K562 (cell line): ENCODE measurements around the gene AK4. TPM values are rescaled to one million over a fixed set of nuclear protein-coding genes. Genes with fewer than 3 reads are reported as not detected.

Source experiments
- BHLHE40 ChIP-seq: IDR thresholded peaks from 2 replicates; pipeline ENCODE4 v1.6.1; 2011; ENCODE audit warnings: low read length, improper control_type of control experiment
- CHAMP1 ChIP-seq: fragments of 450-650 bp; IDR thresholded peaks from 2 replicates; pipeline ENCODE4 v1.6.1; 2016; ENCODE audit warnings: mild to moderate bottlenecking
- CXXC5 ChIP-seq: fragments of 250-450 bp; sonication (Bioruptor Pico); IDR thresholded peaks from 2 replicates; pipeline ENCODE4 v1.8.0; 2022; ENCODE audit warnings: inconsistent platforms, mild to moderate bottlenecking, moderate library complexity
- FOXJ2 ChIP-seq: fragments of 200-800 bp; sonication (Bioruptor generic); IDR thresholded peaks from 2 replicates; pipeline ENCODE4 v1.6.1; 2016; ENCODE audit warnings: missing genetic modification characterization, missing compliant biosample characterization
- GABPA ChIP-seq: fragments of 200-800 bp; sonication (Bioruptor generic); conservative IDR thresholded peaks from 2 replicates; pipeline ENCODE4 v1.6.1; 2016; ENCODE audit warnings: low read depth, missing genetic modification characterization, missing compliant biosample characterization
- GATAD2A ChIP-seq: fragments of 450-650 bp; IDR thresholded peaks from 2 replicates; pipeline ENCODE4 v1.6.1; 2017
- HCFC1 ChIP-seq: IDR thresholded peaks from 2 replicates; pipeline ENCODE4 v1.6.1; 2012; ENCODE audit warnings: low read depth, low read length, improper control_type of control experiment
- KLF16 ChIP-seq: IDR thresholded peaks from 2 replicates; pipeline ENCODE4 v1.6.1; 2016; ENCODE audit warnings: antibody characterized with exemption
- NCOA1 ChIP-seq: fragments of 450-650 bp; IDR thresholded peaks from 2 replicates; pipeline ENCODE4 v1.6.1; 2016; ENCODE audit warnings: low read depth
- NFIC ChIP-seq: fragments of 450-650 bp; IDR thresholded peaks from 2 replicates; pipeline ENCODE4 v1.6.1; 2017; ENCODE audit warnings: mild to moderate bottlenecking, inconsistent platforms
- NUFIP1 ChIP-seq: fragments of 450-650 bp; IDR thresholded peaks from 2 replicates; pipeline ENCODE4 v1.6.1; 2018; ENCODE audit not compliant: partially characterized antibody
- SAP30 ChIP-seq: fragments of 200-600 bp; sonication (generic); IDR thresholded peaks from 2 replicates; pipeline ENCODE4 v1.6.1; 2012; ENCODE audit warnings: borderline replicate concordance, low read depth, mild to moderate bottlenecking, moderate library complexity, low read length, control low read depth, inconsistent platforms; ENCODE audit not compliant: insufficient read depth, poor library complexity, severe bottlenecking
- SMARCA4 ChIP-seq: fragments of 450-650 bp; IDR thresholded peaks from 2 replicates; pipeline ENCODE4 v1.6.1; 2016
- SOX6 ChIP-seq: fragments of 450-650 bp; IDR thresholded peaks from 2 replicates; pipeline ENCODE4 v1.6.1; 2014; ENCODE audit warnings: mild to moderate bottlenecking
- ZBTB2 ChIP-seq: fragments of 450-650 bp; IDR thresholded peaks from 2 replicates; pipeline ENCODE4 v1.6.1; 2016; ENCODE audit warnings: antibody characterized with exemption
- ZNF24 ChIP-seq: fragments of 450-650 bp; IDR thresholded peaks from 2 replicates; pipeline ENCODE4 v1.6.1; 2016
- ZNF274 ChIP-seq: IDR thresholded peaks from 2 replicates; pipeline ENCODE4 v1.6.1; 2011; ENCODE audit warnings: low read depth, mild to moderate bottlenecking, low read length, moderate library complexity, borderline replicate concordance
- ZNF282 ChIP-seq: sonication (generic); formaldehyde crosslinking; IDR thresholded peaks from 2 replicates; pipeline ENCODE4 v1.8.1; 2023; ENCODE audit warnings: missing genetic modification reagents
- ZNF311 ChIP-seq: fragments of 250-450 bp; sonication (Bioruptor Pico); IDR thresholded peaks from 2 replicates; pipeline ENCODE4 v1.4.0; 2020; ENCODE audit warnings: mild to moderate bottlenecking, moderate library complexity
- ZNF512 ChIP-seq: IDR thresholded peaks from 2 replicates; pipeline ENCODE4 v1.6.1; 2016; ENCODE audit warnings: missing genetic modification characterization, missing compliant biosample characterization
- ZNF589 ChIP-seq: fragments of 200-800 bp; sonication (Bioruptor generic); IDR thresholded peaks from 2 replicates; pipeline ENCODE4 v1.6.1; 2016; ENCODE audit warnings: low read depth, missing genetic modification characterization, missing compliant biosample characterization
- ZNF639 ChIP-seq, 2 experiments: fragments of 200-800 bp in 1 of 2; sonication (Bioruptor generic) in 1 of 2; sonication (generic) in 1 of 2; formaldehyde crosslinking in 1 of 2; IDR thresholded peaks in 1 of 2; conservative IDR thresholded peaks in 1 of 2; 2 replicates each; pipeline versions ENCODE4 v1.5.0 to v1.6.1; 2016 to 2020; ENCODE audit warnings: missing compliant biosample characterization in 1 of 2, missing genetic modification characterization in 1 of 2, missing genetic modification reagents in 1 of 2
- ZNF75A ChIP-seq: fragments of 450-650 bp; formaldehyde crosslinking; IDR thresholded peaks from 2 replicates; pipeline ENCODE4 v1.4.0; 2020; ENCODE audit warnings: mild to moderate bottlenecking
- polyA plus RNA-seq, 8 experiments: library from polyadenylated mRNA; depleted of rRNA in 4 of 8; stranded (reverse) in 5 of 8; unstranded in 3 of 8; fragments of >200 nt; fragmentation: Nextera tagmentation in 2 of 8; fragmentation: Illumina TruSeq in 1 of 8; extraction: Ambion mirVana in 2 of 8; extraction: Trizol in 1 of 8; gene quantifications; 2 replicates each; pipeline versions ENCODE4 v1.2.1 to v1.2.3, GENCODE V29; 2011 to 2014; ENCODE audit warnings: inconsistent platforms in 1 of 8, missing spikeins in 1 of 8
- total RNA-seq, 7 experiments: library from RNA; depleted of rRNA in 6 of 7; stranded (reverse); fragments of >200 nt in 6 of 7; fragmentation: Illumina TruSeq in 2 of 7; extraction: Trizol in 2 of 7; gene quantifications; 2 replicates each; pipeline versions ENCODE4 v1.2.1 to v1.2.3, GENCODE V29; 2011 to 2021; ENCODE audit warnings: low replicate concordance in 1 of 7

Gene AK4
- total and polyA plus RNA-seq, 9 of the 15 experiments (the other 6 are each of a cell fraction or from before 2014, with no cell fraction given): 10.4 to 96.6 (median 21.5) TPM

GRCh38 chr1:65230731-65231481 lies 82.9 kb downstream of the AK4 start (continued):
- TF ChIP-seq NCOA1 (peak; percentile 94; the same call in 1 of the 2 replicates), ZNF75A (CRISPR knock-in tag) (0 out of 2 replicates have a peak, but pooled peaks have one; percentile 5), NFIC (peak; percentile 97), ZNF589 (CRISPR knock-in tag) (peak; percentile 73; the same call in 1 of the 2 replicates), HCFC1 (peak; percentile 20; the same call in 1 of the 2 replicates), ZNF639 (CRISPR knock-in tag; conservative IDR thresholded peaks at IDR 0.05 in 1 of 2, IDR thresholded peaks at IDR 0.05 in 1 of 2) (peak in 1 of 2 experiments; percentile 67; a peak in 2 of 4 replicates), KLF16 (peak; percentile 96), CXXC5 (CRISPR knock-in tag) (peak; percentile 40), NUFIP1 (peak; percentile 74), FOXJ2 (tag) (peak; percentile 28; the same call in 1 of the 2 replicates), BHLHE40 (peak; percentile 49; the same call in 1 of the 2 replicates), GABPA (tag) (peak; percentile 45), GATAD2A (peak; percentile 97), SAP30 (no peak), SOX6 (peak; percentile 98), CHAMP1 (peak; percentile 89), ZNF311 (CRISPR knock-in tag) (peak; percentile 85), ZNF274 (peak; percentile 63), ZBTB2 (peak; percentile 76), ZNF512 (tag) (no peak), ZNF282 (CRISPR knock-in tag) (no peak), ZNF24 (peak; percentile 83), SMARCA4 (peak; percentile 99)
